Measurements from ENCODE around the gene FAM53A.

The FAM53A gene

DNA sequence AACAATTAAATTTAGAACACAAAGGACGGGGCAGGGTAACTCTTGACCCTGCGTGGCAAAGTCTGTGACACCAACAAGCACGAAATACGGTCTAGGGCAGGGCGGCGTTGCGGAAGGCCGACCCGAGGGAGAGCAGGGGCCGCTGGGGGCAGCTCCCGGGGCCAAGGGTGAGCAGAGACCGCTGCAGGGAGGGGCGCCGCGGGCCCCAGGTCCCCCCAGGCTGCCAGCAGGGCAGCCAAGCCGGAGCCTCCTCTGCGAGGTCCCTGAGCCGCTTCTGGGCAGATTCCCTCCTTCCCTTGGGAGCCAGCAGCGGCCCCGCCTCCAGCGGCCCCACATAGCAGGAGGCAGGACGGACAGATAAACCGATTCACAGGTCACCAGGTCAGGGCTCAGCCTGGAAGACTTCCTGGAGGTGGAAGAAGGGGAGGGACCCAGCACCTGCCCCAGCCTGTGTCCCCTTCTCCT, 90.2 kb downstream of the FAM53A start:
- no peak for DNase-seq (ENCODE audit: low read depth in 2 of 3, low spot score in 2 of 3)

DNA sequence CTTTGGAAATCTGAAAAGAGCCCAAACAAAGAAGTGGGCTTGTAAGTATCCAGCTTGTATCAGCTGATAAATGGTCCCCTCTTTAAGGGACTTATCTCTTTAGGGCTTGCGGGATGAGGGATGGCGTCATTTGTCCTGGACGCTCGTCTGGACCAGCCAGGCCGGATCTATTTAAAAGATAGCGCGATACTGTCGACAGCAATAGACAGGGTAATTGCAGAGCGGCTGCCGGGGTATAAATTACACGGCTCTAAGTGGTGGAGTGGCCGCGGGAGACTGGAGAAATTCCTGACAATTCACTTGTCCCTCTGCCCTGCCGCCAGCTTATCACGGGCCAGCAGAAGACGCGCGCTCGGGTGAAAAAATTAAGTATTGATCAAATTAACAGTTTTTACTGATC, 90.7 kb downstream of the FAM53A start:
- DNase-seq (ENCODE audit: low read depth in 2 of 3, low spot score in 2 of 3) = no peak

DNA sequence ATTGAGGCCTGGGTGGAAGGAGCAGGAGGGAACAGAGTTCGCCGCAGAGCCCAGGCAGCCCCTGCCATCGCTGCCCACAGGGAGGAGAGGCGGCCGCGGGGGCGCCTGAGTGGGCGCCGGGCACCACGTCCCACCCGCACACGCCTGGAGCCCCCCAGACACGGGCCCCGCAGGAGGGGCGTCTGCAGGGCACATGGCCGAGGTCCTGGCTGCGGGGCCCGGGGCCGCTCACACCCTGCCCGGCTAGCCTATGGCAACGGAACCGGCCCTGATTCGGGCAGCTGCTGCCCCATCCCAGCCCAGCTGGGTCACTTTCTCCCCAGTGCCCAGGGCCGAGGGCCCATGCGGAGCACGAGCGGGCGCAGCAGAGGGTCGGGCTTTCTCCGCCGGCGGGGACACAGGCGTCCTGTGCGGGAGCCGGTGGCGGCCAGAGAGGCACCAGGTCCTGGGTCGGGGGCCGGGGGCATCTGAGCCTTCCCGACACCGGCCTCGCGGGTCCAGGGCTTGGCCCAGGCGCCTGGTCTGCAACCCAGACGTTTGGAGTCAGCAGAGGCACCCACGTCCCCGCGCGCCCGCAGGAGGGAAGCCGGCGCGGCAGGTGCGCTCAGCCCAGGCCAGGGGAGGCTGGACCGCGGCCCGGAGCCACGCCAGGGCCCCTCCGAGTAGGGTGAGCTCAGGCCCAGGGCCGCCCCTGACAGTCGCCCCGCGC, 91.2 kb downstream of the FAM53A start:
- no peak for DNase-seq (ENCODE audit: low read depth in 2 of 3, low spot score in 2 of 3)

DNA sequence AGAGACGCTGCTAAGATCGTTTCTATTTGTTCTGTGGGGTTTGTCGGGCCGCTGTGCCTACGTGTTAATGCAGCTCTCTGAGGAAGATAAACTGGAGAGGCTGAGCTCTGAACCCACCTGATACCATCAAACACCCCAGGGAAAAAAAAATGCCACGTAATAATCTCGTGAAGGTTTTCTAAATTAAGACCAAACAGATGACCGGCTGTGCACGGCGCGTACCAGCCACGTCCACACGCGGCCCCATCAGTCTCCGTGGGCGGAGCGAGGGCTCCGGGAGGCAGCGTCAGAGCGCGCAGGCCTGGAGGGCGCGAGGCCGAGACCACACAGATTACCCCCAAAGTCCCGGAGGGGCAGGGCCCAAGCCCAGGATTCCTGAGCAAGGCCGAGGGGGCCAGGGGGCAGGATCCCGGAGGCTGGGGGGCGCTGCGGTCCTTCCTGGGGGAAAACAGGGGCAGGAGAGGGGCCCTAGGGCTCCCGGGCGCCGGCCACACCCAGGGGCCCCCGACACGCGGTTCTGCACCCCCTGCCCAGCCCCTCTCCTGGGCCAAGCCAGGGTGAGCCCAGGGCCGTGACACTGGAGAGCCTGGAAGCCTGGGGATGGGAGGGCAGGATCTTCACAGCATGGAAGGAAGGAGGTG, 91.9 kb downstream of the FAM53A start:
- no peak for DNase-seq (ENCODE audit: low read depth in 2 of 3, low spot score in 2 of 3)

DNA sequence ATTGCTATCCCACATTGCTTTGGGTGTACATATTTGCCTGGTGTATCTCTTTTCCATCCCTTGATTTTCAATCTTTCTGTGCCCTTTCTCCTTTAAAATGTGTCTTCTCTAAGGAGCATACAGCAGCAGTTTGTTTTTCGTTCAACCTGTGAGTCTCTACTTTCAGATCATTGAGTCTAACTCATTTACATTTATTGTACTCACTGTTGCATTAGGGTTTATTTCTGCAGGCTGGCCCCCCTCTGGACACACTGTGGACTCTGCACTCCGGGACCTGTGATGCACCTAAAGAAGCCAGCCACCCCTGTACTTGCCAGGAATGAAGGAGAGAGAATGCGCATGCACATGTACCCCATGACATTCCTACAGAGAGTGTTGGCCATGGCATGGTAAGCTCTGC, 93.0 kb downstream of the FAM53A start:
- no peak for DNase-seq (ENCODE audit: low read depth in 2 of 3, low spot score in 2 of 3)

DNA sequence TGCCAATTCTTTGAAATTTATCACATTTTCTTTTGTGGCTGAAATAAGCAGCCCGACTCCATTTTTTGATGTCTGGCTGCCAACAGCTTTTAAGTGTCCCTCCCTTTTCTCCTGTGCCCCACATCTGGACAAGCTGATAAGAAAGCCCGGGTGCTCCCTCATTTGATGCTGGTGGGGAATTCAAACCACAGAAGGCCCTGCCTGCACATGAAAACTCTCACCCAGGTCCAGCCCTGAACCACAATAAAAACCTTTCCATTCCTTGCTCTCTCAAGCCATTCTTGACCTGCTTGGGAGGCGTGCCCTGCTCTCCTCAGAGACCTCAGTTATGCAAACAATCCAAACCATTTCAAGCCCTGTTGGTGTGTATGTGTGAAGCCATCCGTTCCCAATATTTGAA, 93.9 kb downstream of the FAM53A start:
- DNase-seq (ENCODE audit: low read depth in 2 of 3, low spot score in 2 of 3) = no peak

All from activated CD8-positive, alpha-beta memory T cell treated with anti-CD3 and anti-CD28 coated beads for 48 hours (primary cell).